Uterus (tissue), 2 donors: Measurements from ENCODE around the gene RPL18.

ENCODE experiments used
- CTCF ChIP-seq, 4 experiments: fragments of 200-600 bp in 2 of 4; fragments of 450-650 bp in 2 of 4; sonication (generic) in 2 of 4; IDR thresholded peaks; one replicate each; pipeline ENCODE4 v1.5.1; 2016 to 2019; ENCODE audit warnings: antibody characterized with exemption in 4 of 4, mild to moderate bottlenecking in 2 of 4, moderate library complexity in 1 of 4
- POLR2A ChIP-seq, 2 donors: fragments of 450-650 bp; IDR thresholded peaks; one replicate each; pipeline ENCODE4 v1.6.1; 2016; ENCODE audit warnings: antibody characterized with exemption in 2 of 2, mild to moderate bottlenecking in 1 of 2, moderate library complexity in 1 of 2

GRCh38 chr19:48624791-48625723, 6.1 kb upstream of the RPL18 start:
- no peak for TF ChIP-seq POLR2A (IDR thresholded peaks at IDR 0.05)
- TF ChIP-seq CTCF (IDR thresholded peaks at IDR 0.05) = no peak
